PFSK-1 (cell line): Measurements from ENCODE around the gene MAB21L3.

Experiments used
- POLR2AphosphoS5 ChIP-seq: IDR thresholded peaks from 2 replicates; pipeline ENCODE4 v1.6.1; 2012; ENCODE audit warnings: low read depth, mild to moderate bottlenecking, control low read depth, low read length, moderate library complexity
- REST ChIP-seq, 2 experiments: IDR thresholded peaks; 2 replicates each; pipeline versions ENCODE4 v1.6.1 to v1.8.0; 2011 to 2012; ENCODE audit warnings: low read depth in 2 of 2, low read length in 2 of 2, control low read depth in 1 of 2, inconsistent platforms in 1 of 2, mild to moderate bottlenecking in 1 of 2, moderate library complexity in 1 of 2; ENCODE audit not compliant: insufficient read depth in 1 of 2
- SIN3A ChIP-seq: IDR thresholded peaks from 2 replicates; pipeline ENCODE4 v1.6.1; 2012; ENCODE audit warnings: mild to moderate bottlenecking, low read length, moderate library complexity, borderline replicate concordance; ENCODE audit not compliant: insufficient read depth
- TAF1 ChIP-seq: IDR thresholded peaks from 2 replicates; pipeline ENCODE4 v1.6.1; 2012; ENCODE audit warnings: low read length, control low read depth, borderline replicate concordance; ENCODE audit not compliant: insufficient read depth

- TF ChIP-seq POLR2AphosphoS5 (no peak), SIN3A (no peak), TAF1 (no peak), REST (IDR thresholded peaks at IDR 0.05; ENCODE audit: insufficient read depth in 1 of 2, low read depth in 2 of 2, low read length in 2 of 2) (no peak)
Observed at GRCh38 chr1:116152577-116152943, 41.4 kb downstream of the MAB21L3 start.
